Daoy (cell line): ENCODE measurements around the gene CCL23. TPM values are rescaled to one million over a fixed set of nuclear protein-coding genes. Genes with fewer than 3 reads are reported as not detected.
"Not testable (repeated sequence)": the region's sequence is repeated elsewhere in the genome, so short reads cannot be mapped to it uniquely, and the experiment has no call there.

ENCODE experiments used
- DNase-seq: peaks from one replicate; pipeline ENCODE4 v3.0.0-alpha.2; 2015; ENCODE audit warnings: low read depth
- total RNA-seq: library from RNA; depleted of rRNA; stranded (reverse); fragments of >200 nt; shearing (Covaris generic); gene quantifications from 2 replicates; pipeline ENCODE4 v1.2.3, GENCODE V29; 2014

The CCL23 gene
- total RNA-seq, 1 experiment from 2014 or later: not detected

- no peak for DNase-seq
These were observed 13.1 kb downstream of the CCL23 start for GRCh38 chr17:36004594-36005108.

- no peak for DNase-seq
These were observed 15.1 kb downstream of the CCL23 start for GRCh38 chr17:36002631-36003030.

- no peak for DNase-seq
These were observed 15.7 kb downstream of the CCL23 start for GRCh38 chr17:36001862-36002603.

- no peak for DNase-seq
These were observed 16.5 kb downstream of the CCL23 start, which contains the start of gene CCL15 for GRCh38 chr17:36001110-36001771. TSS of gene CCL15 (minus strand) at chr17:36001553. CDS start at chr17:36001492, 61 bp downstream.

GRCh38 chr17:36000732-36001109, 17.1 kb downstream of the CCL23 start:
- no peak for DNase-seq

GRCh38 chr17:35998756-35999155, 19.0 kb downstream of the CCL23 start:
- DNase-seq: no peak

- no peak for DNase-seq
These were observed 19.7 kb downstream of the CCL23 start for GRCh38 chr17:35998018-35998545.

GRCh38 chr17:35995346-35995745, 22.4 kb downstream of the CCL23 start:
- DNase-seq: not testable (repeated sequence)

- DNase-seq: no peak
These were observed 26.7 kb downstream of the CCL23 start for GRCh38 chr17:35991075-35991474.

GRCh38 chr17:35988164-35988563, 29.6 kb downstream of the CCL23 start:
- no peak for DNase-seq

- no peak for DNase-seq
These were observed 31.1 kb downstream of the CCL23 start, which contains the start of gene CCL14 for GRCh38 chr17:35986643-35987042. TSS of gene CCL14 (minus strand) at chr17:35986729. CDS start at chr17:35986649, 80 bp downstream.

GRCh38 chr17:35984140-35984539, 33.6 kb downstream of the CCL23 start:
- no peak for DNase-seq

GRCh38 chr17:35982409-35983191, 35.2 kb downstream of the CCL23 start:
- DNase-seq: no peak

- DNase-seq: no peak
These were observed 35.9 kb downstream of the CCL23 start for GRCh38 chr17:35981908-35982330.

GRCh38 chr17:35981246-35981645, 36.5 kb downstream of the CCL23 start, which contains the start of gene CCL16:
TSS of gene CCL16 (minus strand) at chr17:35981497. CDS start at chr17:35981420, 77 bp downstream.
- no peak for DNase-seq

GRCh38 chr17:35978346-35978745, 39.4 kb downstream of the CCL23 start:
- DNase-seq: no peak

GRCh38 chr17:35977509-35977908, 40.3 kb downstream of the CCL23 start:
- DNase-seq: no peak

- no peak for DNase-seq
These were observed 44.2 kb downstream of the CCL23 start for GRCh38 chr17:35973333-35974260.

GRCh38 chr17:35972945-35973332, 44.8 kb downstream of the CCL23 start:
- no peak for DNase-seq

GRCh38 chr17:35972535-35972934, 45.2 kb downstream of the CCL23 start:
- DNase-seq: no peak

- DNase-seq: no peak
These were observed 45.7 kb downstream of the CCL23 start for GRCh38 chr17:35972066-35972465.
